GM21367 (cell line): ENCODE results near the gene HOXD12.

Experiments
- ATAC-seq: cut with Tn5 transposase; IDR thresholded peaks from one replicate; pipeline ENCODE4 v1.9.1; 2021; ENCODE audit not compliant: unreplicated experiment

HOXD12 gene

GRCh38 chr2:176105078-176105729 lies 5.6 kb downstream of the HOXD12 start:
- ATAC-seq = no peak

- ATAC-seq = no peak
These were observed 6.4 kb downstream of the HOXD12 start for GRCh38 chr2:176105730-176106580.

GRCh38 chr2:176106581-176107539 lies 7.3 kb downstream of the HOXD12 start, which contains the start of gene HOXD11:
TSS of gene HOXD11 (plus strand) at chr2:176107280. CDS start at chr2:176107356, 76 bp downstream.
- ATAC-seq = no peak

- ATAC-seq = no peak
These were observed 8.2 kb downstream of the HOXD12 start for GRCh38 chr2:176107731-176108181.

- no peak for ATAC-seq
These were observed 9.8 kb downstream of the HOXD12 start for GRCh38 chr2:176109192-176109901.

GRCh38 chr2:176109946-176110345 lies 10.4 kb downstream of the HOXD12 start:
- ATAC-seq = no peak

- ATAC-seq = no peak
These were observed 11.1 kb downstream of the HOXD12 start for GRCh38 chr2:176110415-176111308.

- no peak for ATAC-seq
These were observed 11.7 kb downstream of the HOXD12 start for GRCh38 chr2:176111309-176111663.

- ATAC-seq = no peak
These were observed 12.3 kb downstream of the HOXD12 start for GRCh38 chr2:176111846-176112374.

- ATAC-seq = no peak
These were observed 13.0 kb downstream of the HOXD12 start for GRCh38 chr2:176112375-176113302.

GRCh38 chr2:176114120-176114929 lies 14.7 kb downstream of the HOXD12 start:
- no peak for ATAC-seq

- ATAC-seq = no peak
These were observed 15.5 kb downstream of the HOXD12 start for GRCh38 chr2:176114930-176115625.

GRCh38 chr2:176115883-176116813 lies 16.6 kb downstream of the HOXD12 start, which contains the start of gene HOXD10:
TSS of gene HOXD10 (plus strand) at chr2:176116778. CDS start at chr2:176116834, 56 bp downstream.
- ATAC-seq = no peak

- no peak for ATAC-seq
These were observed 17.7 kb downstream of the HOXD12 start for GRCh38 chr2:176117162-176117822.

GRCh38 chr2:176117823-176118371 lies 18.3 kb downstream of the HOXD12 start:
- ATAC-seq = no peak
